Measurements from ENCODE around the gene DXO.
A peak's percentile ranks its signal among the peaks of the same experiment; 100 is the strongest.
"Not testable (repeated sequence)": the region's sequence is repeated elsewhere in the genome, so short reads cannot be mapped to it uniquely, and the experiment has no call there.

The DXO gene

DNA sequence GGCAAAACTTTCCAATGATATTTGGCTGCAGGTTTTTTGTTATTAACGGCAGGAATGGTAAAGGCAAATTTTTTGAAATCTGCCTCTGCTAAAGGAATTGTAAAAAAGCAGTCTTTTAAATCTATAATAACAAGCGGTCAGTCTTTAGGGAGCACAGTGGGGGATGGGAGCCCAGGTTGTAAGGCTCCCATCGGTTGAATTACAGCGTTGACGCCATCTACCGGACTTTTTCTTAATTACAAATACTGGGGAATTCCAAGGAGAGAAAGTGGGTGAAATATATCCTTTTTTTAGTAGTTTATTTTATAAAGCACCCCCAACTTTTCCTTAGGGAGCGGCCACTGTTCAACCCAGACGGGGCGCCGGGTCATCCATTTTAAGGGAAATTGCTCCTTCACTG, 17.4 kb upstream of the DXO start:
- H3K4me3 ChIP-seq (replicated peaks; ENCODE audit: low read depth, low read length); DNase-seq (ENCODE audit: low read depth): not testable (repeated sequence)

DNA sequence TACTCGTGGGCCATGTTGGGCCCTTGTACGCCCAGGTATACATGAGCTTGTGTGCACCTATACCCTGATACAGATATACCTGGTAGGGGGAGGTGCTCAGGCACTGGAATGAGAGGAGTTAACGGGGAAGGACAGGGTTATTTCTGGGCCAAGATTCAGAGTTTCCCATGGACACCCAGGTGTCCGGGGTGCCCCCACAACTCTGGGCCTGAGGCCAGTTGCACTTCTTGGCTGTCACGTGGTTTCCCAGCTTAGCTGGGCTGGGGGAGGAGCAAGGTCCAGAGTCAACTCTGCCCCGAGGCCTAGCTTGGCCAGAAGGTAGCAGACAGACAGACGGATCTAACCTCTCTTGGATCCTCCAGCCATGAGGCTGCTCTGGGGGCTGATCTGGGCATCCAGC, 9.8 kb upstream of the DXO start, which contains the start of gene C4A:
C4A (plus strand) TSS at position 314 of the 400 bp plus-strand sequence; CDS start at position 365, 51 bp downstream.
- H3K4me3 ChIP-seq (replicated peaks; ENCODE audit: low read depth, low read length); DNase-seq (ENCODE audit: low read depth): not testable (repeated sequence)

DNA sequence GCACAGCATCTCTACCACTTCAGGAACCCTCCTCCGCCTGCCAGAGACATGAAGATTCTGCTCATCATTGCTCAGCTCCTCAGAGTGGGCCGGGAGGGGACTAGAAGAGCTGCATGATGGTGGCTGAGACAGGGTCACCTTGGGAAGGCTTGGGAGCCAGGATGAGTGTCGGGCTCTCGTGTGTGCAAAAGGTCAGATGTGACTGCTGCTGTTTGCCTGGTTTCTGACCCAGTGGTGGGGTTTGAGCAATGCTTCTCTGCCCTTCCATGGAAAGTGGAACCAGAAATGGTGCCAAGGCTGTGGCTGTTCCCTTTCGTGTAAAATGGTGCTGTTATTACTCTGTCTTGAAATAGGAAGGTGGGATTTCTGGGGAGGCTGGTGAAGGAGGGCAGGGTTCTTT, 9.1 kb upstream of the DXO start:
- not testable (repeated sequence) for H3K4me3 ChIP-seq (replicated peaks; ENCODE audit: low read depth, low read length); DNase-seq (ENCODE audit: low read depth)

DNA sequence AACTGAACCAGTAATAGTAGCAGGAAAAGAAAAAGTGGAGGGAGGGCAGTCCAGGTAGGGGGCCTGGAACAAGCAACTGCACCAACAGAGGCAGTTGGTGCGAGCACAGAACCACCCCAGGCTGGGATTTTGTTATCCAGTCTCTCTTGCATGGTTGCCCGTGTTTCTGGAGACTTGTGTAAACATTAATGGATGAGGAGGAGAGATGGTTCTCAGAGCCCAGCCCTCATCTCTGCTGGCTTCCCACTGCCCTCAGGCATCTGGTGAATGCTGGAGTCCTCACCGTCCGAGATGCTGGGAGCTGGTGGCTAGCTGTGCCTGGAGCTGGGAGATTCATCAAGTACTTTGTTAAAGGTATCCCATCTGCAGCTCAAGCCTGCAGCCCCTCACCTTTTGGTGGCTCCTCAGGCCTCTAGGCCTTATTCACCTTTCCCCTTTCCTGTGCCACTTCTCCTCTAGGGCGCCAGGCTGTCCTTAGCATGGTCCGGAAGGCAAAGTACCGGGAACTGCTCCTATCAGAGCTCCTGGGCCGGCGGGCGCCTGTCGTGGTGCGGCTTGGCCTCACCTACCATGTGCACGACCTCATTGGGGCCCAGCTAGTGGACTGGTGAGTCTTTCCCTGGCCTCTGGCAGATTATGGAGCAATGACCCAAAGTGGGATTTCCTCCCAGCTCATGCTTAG, 8.4 kb upstream of the DXO start:
- H3K4me3 ChIP-seq (replicated peaks; ENCODE audit: low read depth, low read length); DNase-seq (ENCODE audit: low read depth): not testable (repeated sequence)

DNA sequence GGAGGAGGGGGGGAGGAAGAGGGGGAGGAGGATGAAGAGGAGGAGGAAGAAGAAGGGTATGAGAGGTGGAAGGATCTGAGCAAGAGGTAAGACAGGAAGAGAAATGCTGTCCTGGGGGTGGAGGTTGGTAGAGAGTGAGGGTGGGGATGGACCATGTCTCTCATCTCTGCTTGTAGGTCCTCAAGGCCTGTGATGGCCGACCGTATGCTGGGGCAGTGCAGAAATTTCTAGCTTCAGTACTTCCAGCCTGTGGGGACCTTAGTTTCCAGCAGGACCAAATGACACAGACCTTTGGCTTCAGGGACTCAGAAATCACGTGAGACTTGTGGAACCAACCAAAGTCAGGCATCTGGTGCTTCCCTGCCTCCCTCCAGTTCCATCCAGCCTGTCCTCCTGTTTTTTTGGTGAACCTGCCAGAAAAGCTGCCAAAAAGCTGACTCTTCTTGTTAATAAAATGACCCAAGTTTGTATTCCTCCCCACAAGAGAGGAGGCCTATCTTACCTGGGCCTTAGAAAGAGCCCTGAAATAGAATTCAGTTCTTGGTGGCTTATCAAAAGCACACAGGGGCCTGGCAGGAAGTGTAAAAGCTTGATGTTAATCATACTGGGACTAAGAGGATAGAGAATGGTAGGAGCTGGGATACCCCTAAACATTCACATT, 7.4 kb upstream of the DXO start:
- H3K4me3 ChIP-seq (replicated peaks; ENCODE audit: low read depth, low read length) = no peak overlapping the region
- TF ChIP-seq, protein P1, sequence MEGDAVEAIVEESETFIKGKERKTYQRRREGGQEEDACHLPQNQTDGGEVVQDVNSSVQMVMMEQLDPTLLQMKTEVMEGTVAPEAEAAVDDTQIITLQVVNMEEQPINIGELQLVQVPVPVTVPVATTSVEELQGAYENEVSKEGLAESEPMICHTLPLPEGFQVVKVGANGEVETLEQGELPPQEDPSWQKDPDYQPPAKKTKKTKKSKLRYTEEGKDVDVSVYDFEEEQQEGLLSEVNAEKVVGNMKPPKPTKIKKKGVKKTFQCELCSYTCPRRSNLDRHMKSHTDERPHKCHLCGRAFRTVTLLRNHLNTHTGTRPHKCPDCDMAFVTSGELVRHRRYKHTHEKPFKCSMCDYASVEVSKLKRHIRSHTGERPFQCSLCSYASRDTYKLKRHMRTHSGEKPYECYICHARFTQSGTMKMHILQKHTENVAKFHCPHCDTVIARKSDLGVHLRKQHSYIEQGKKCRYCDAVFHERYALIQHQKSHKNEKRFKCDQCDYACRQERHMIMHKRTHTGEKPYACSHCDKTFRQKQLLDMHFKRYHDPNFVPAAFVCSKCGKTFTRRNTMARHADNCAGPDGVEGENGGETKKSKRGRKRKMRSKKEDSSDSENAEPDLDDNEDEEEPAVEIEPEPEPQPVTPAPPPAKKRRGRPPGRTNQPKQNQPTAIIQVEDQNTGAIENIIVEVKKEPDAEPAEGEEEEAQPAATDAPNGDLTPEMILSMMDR (IDR thresholded peaks at IDR 0.05; ENCODE audit: low read length, missing control alignments) = no peak

DNA sequence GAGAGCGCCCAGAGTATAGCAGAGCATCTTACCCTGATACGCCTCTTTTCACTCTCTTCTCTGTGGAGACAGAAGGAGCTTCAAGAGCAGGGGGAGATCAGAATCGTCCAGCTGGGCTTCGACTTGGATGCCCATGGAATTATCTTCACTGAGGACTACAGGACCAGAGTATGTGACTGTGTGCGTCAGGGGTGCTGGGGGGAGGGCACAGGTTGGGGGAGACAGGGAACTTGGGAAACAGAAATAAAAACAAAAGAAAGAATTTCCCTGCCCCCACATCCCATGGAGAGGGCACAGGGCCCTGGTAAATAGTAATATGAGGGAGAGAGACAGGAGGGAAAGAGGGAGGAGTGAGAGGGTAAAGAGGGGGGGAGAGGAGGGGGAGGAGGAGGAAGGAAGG, 6.9 kb upstream of the DXO start:
- TF ChIP-seq, protein P1 (IDR thresholded peaks at IDR 0.05; ENCODE audit: low read length, missing control alignments) = no peak
- DNase-seq (ENCODE audit: low read depth) = no peak
- H3K4me3 ChIP-seq (replicated peaks; ENCODE audit: low read depth, low read length) = no peak overlapping the region

More for the DNA sequence above, 7.4 kb upstream of the DXO start:
- DNase-seq (ENCODE audit: low read depth) = no peak

DNA sequence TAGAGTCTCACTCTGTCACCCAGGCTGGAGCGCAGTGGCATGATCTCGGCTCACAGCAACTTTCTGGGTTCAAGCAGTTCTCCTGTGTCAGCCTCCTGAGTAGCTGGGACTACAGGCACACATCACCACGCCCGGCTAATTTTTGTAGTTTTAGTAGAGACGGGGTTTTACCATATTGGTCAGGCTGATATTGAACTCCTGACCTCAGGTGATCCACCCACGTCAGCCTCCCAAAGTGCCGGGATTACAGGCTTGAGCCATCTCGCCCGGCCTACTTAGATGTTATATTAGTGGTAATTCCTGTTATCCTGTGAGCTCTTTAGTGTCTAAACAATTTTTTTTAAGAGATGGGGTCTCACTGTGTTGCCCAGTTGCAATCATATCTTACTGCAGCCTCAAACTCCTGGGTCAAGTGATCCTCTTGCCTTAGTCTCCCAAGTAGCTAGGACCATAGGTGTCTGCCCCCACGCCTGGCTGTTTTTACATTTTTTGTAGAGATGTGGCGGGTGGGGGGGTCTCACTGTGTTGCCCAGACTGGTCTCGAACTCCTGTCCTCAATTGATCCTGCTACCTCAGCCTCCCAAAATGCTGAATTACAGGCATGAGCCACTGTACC, 6.0 kb upstream of the DXO start:
- no peak for DNase-seq (ENCODE audit: low read depth)
- no peak overlapping the region for H3K4me3 ChIP-seq (replicated peaks; ENCODE audit: low read depth, low read length)
- TF ChIP-seq, protein P1 (IDR thresholded peaks at IDR 0.05; ENCODE audit: low read length, missing control alignments) = no peak

DNA sequence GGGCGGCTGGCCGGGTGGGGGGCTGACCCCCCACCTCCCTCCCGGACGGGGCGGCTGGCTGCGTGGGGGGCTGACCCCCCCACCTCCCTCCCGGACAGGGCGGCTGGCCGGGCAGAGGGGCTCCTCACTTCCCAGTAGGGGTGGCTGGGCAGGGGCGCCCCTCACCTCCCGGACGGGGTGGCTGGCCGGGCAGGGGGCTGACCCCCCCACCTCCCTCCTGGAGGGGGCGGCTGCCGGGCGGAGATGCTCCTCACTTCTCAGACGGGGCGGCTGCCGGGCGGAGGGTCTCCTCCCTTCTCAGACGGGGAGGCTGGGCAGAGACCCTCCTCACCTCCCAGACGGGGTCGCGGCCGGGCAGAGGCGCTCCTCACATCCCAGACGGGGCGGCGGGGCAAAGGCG, 4.1 kb upstream of the DXO start:
- not testable (repeated sequence) for DNase-seq (ENCODE audit: low read depth)

DNA sequence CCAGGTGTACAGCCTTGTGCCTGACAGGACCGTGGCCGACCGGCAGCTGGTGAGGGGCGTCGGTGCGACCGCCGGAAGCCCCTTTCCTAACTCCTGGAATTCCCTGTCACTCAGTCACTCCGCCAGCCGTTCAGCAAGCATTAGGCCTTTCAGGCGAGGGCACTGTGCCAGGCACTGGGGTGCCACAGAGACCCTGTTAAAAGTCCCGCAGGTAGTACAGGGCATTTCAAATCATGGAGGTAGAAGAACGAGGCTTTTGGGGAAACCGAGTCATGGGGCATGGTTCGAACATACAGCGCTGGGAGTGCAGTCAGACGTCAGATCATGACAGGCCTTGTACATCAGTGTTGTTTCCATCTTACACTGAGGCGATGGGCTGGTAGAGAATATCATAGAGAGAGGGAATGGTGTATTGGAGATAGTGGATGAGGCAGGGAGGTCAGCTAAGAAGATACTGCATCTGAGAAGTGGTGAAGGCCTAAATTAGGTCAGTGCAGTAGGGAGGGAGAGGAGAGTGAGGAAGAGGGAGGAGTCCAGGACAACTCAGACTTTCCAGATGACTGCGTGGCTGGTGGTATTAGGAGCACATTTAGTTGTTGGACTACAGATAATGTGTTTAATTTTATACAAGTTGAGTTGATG, 892 bp upstream of the DXO start:
- TF ChIP-seq, protein P1 (IDR thresholded peaks at IDR 0.05; ENCODE audit: low read length, missing control alignments) = no peak
- peak; percentile 45 for DNase-seq (ENCODE audit: low read depth)
- H3K4me3 ChIP-seq (replicated peaks; ENCODE audit: low read depth, low read length) = peak overlapping the region; percentile 86

More for the DNA sequence above, 4.1 kb upstream of the DXO start:
- not testable (repeated sequence) for H3K4me3 ChIP-seq (replicated peaks; ENCODE audit: low read depth, low read length)

All from fibroblast of pulmonary artery (primary cell).